ENCODE results near the gene RFTN1. TPM values are rescaled to one million over a fixed set of nuclear protein-coding genes. Genes with fewer than 3 reads are reported as not detected.

Gene RFTN1
- total RNA-seq, 3 donors from 2014 or later: 6.9 to 12.6 (median 9.7) TPM

- Histone ChIP-seq H3K9me3 (peaks cover 6% of the 10 kb centered on the region), H3K4me1 (ENCODE audit: low read depth) (no peaks in the 10 kb centered on the region), H3K4me3 (no peak overlapping the region), H3K36me3 (ENCODE audit: low read depth) (no peaks in the 10 kb centered on the region)
- intact Hi-C loops (cut with DNase I, micrococcal nuclease): no loop called here
- DNase-seq (no peak), ATAC-seq (no peak)
- TF ChIP-seq, protein P1, sequence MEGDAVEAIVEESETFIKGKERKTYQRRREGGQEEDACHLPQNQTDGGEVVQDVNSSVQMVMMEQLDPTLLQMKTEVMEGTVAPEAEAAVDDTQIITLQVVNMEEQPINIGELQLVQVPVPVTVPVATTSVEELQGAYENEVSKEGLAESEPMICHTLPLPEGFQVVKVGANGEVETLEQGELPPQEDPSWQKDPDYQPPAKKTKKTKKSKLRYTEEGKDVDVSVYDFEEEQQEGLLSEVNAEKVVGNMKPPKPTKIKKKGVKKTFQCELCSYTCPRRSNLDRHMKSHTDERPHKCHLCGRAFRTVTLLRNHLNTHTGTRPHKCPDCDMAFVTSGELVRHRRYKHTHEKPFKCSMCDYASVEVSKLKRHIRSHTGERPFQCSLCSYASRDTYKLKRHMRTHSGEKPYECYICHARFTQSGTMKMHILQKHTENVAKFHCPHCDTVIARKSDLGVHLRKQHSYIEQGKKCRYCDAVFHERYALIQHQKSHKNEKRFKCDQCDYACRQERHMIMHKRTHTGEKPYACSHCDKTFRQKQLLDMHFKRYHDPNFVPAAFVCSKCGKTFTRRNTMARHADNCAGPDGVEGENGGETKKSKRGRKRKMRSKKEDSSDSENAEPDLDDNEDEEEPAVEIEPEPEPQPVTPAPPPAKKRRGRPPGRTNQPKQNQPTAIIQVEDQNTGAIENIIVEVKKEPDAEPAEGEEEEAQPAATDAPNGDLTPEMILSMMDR (IDR thresholded peaks at IDR 0.05): no peak
Observed at GRCh38 chr3:16335772-16336645, 177.5 kb downstream of the RFTN1 start.

DNA sequence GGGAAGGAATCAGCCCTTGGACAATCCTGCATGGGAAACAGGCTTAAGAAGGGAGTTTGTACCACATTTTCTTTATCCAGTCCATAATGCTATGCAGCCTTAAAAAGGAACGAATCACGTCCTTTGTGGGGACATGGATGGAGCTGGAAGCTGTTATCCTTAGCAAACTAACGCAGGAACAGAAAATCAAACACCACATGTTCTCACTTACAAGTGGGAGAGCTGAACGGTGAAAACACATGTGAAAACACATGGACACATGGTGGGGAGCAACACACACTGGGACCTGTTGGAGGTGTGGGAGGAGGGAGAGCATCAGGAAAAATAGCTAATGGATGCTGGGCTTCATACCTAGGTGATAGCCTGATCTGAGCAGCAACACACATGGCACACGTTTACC, 178.2 kb downstream of the RFTN1 start:
- TF ChIP-seq, protein P1 (IDR thresholded peaks at IDR 0.05): no peak
- DNase-seq: no peak
- peaks cover 7% of the 10 kb centered on the region for H3K9me3 ChIP-seq
- ATAC-seq: no peak
- H3K36me3 ChIP-seq (ENCODE audit: low read depth): no peaks in the 10 kb centered on the region
- H3K4me1 ChIP-seq (ENCODE audit: low read depth): no peaks in the 10 kb centered on the region
- no peak overlapping the region for H3K4me3 ChIP-seq
- intact Hi-C loops (cut with DNase I, micrococcal nuclease): no loop called here

- ATAC-seq (no peak), DNase-seq (no peak)
- intact Hi-C loops (cut with DNase I, micrococcal nuclease): no loop called here
- no peaks in the 10 kb centered on the region for H3K36me3 ChIP-seq (ENCODE audit: low read depth)
- TF ChIP-seq, protein P1 (IDR thresholded peaks at IDR 0.05): no peak
- H3K4me3 ChIP-seq: no peak overlapping the region
- no peaks in the 10 kb centered on the region for H3K4me1 ChIP-seq (ENCODE audit: low read depth)
- H3K9me3 ChIP-seq: peaks cover 7% of the 10 kb centered on the region
Observed at GRCh38 chr3:16334909-16335308, 178.6 kb downstream of the RFTN1 start.

DNA sequence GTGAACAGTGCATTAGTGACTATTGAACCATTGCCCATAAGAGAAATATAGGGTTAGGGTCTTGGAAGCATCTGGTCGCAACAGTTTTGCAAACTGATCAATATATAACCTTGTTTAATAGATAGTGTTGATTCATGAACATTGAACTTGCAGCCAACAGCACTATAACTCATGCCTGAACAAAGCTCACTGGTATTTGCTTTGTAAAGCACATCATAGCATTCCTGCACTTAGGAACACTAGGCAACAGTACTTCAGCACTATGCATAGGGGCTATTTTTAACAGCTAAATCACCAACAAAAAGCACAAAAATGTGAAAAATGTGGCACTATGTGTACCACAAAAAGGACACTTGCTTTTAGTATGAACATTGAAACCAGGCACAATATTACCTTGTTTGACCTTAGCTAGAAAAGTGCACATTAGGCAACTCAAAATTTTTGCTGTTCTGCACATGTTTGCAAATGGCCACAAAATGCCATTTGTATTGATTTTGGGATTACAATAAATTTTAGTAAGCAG, 180.5 kb downstream of the RFTN1 start:
- Histone ChIP-seq H3K36me3 (ENCODE audit: low read depth) (no peaks in the 10 kb centered on the region), H3K4me1 (ENCODE audit: low read depth) (no peaks in the 10 kb centered on the region), H3K4me3 (no peak overlapping the region), H3K9me3 (peaks cover 7% of the 10 kb centered on the region)
- DNase-seq (no peak), ATAC-seq (no peak)
- TF ChIP-seq, protein P1 (IDR thresholded peaks at IDR 0.05): no peak
- intact Hi-C loops (cut with DNase I, micrococcal nuclease): no loop called here

GRCh38 chr3:16331319-16331883, 182.1 kb downstream of the RFTN1 start:
- intact Hi-C loops (cut with DNase I, micrococcal nuclease): no loop called here
- H3K4me3 ChIP-seq: no peak overlapping the region
- TF ChIP-seq, protein P1 (IDR thresholded peaks at IDR 0.05): no peak
- no peaks in the 10 kb centered on the region for H3K36me3 ChIP-seq (ENCODE audit: low read depth)
- H3K9me3 ChIP-seq: peaks cover 7% of the 10 kb centered on the region
- no peak for DNase-seq
- ATAC-seq: peak; percentile 61
- H3K4me1 ChIP-seq (ENCODE audit: low read depth): no peaks in the 10 kb centered on the region

All from mucosa of descending colon (tissue), 3 donors.